Fibroblast of mammary gland (primary cell): ENCODE measurements around the gene SNX15.

ENCODE experiments used
- DNase-seq: peaks from one replicate; pipeline ENCODE4 v3.0.0-alpha.2; 2010; ENCODE audit warnings: low read depth
- H3K4me3 ChIP-seq: 2 replicates; pipeline ENCODE4 v1.5.1; 2011; ENCODE audit warnings: low read depth, mild to moderate bottlenecking, low read length, moderate library complexity; ENCODE audit not compliant: control insufficient read depth
- CTCF ChIP-seq: conservative IDR thresholded peaks from 2 replicates; pipeline ENCODE4 v1.5.1; 2011; ENCODE audit warnings: low read depth, low read length, inconsistent platforms; ENCODE audit not compliant: control insufficient read depth, insufficient read depth

The SNX15 gene

DNA sequence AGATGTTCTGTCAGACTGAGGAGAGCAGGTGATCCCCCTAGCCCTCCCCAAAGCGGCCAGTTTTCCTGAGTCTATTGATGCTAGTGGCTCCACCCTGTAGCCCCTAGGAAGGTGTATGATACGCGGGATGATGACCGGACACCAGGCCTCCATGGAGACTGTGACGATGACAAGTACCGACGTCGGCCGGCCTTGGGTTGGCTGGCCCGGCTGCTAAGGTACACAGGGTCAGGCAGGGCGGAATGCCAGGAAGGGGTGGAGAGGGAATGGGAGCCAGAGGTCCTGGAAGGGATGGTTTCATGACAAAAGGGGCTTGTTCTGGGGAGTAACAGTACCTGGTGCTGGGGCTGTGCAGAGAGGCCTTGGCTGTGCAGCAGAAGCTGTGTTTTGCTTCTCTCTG is 60.0 kb downstream of the SNX15 start:
- no peak overlapping the region for H3K4me3 ChIP-seq
- no peak for TF ChIP-seq CTCF
- no peak for DNase-seq

GRCh38 chr11:65087827-65088226 is 60.6 kb downstream of the SNX15 start:
- DNase-seq = no peak
- H3K4me3 ChIP-seq = no peak overlapping the region
- no peak for TF ChIP-seq CTCF

GRCh38 chr11:65089621-65090020 is 62.4 kb downstream of the SNX15 start:
- TF ChIP-seq CTCF = no peak
- H3K4me3 ChIP-seq = no peak overlapping the region

More at GRCh38 chr11:65089621-65090020, 62.4 kb downstream of the SNX15 start:
- no peak for DNase-seq
